ENCODE data around the gene ZFP91. TPM values are rescaled to one million over a fixed set of nuclear protein-coding genes. Genes with fewer than 3 reads are reported as not detected.

ZFP91 gene
- total and polyA plus RNA-seq, 9 of the 15 experiments (the other 6 are each of a cell fraction or from before 2014, with no cell fraction given), result 17.6 to 58.3 (median 34.0) TPM

GRCh38 chr11:58578635-58579191, at the start of gene ZFP91 (continued):
- TF ChIP-seq CUX1 (CRISPR knock-in tag; IDR thresholded peaks at IDR 0.05), result no peak
- peak in 1 of 3 experiments; percentile 14; a peak in 2 of 6 replicates for TF ChIP-seq CTCF (IDR thresholded peaks at IDR 0.05 in 2 of 3, conservative IDR thresholded peaks at IDR 0.05 in 1 of 3; ENCODE audit: insufficient read depth in 2 of 3, low read depth in 1 of 3, low read length in 3 of 3)
- 0 out of 2 replicates have a peak, but pooled peaks have one; percentile 22 for TF ChIP-seq ZNF324 (CRISPR knock-in tag; IDR thresholded peaks at IDR 0.05)
- TF ChIP-seq ASH1L (IDR thresholded peaks at IDR 0.05; ENCODE audit: borderline replicate concordance, low read depth, partially characterized antibody), result peak; percentile 60
- TF ChIP-seq PCBP1 (IDR thresholded peaks at IDR 0.05; ENCODE audit: low read depth, low read length, poor library complexity, severe bottlenecking), result no peak
- TF ChIP-seq NR2C2 (CRISPR knock-in tag; IDR thresholded peaks at IDR 0.05), result no peak
- TF ChIP-seq NR2C2 (tag; IDR thresholded peaks at IDR 0.05), result peak; percentile 84
- TF ChIP-seq E2F4 (CRISPR knock-in tag; IDR thresholded peaks at IDR 0.05; ENCODE audit: low read depth), result no peak
- no peak for TF ChIP-seq YBX1 (IDR thresholded peaks at IDR 0.05)
- 0 out of 2 replicates have a peak, but pooled peaks have one; percentile 27 for TF ChIP-seq ELF4 (CRISPR knock-in tag; IDR thresholded peaks at IDR 0.05)
- peak; percentile 63 for TF ChIP-seq THAP12 (CRISPR knock-in tag; IDR thresholded peaks at IDR 0.05)
- no peak for TF ChIP-seq HOMEZ (CRISPR knock-in tag; IDR thresholded peaks at IDR 0.05)
- TF ChIP-seq ATF7 (IDR thresholded peaks at IDR 0.05), result no peak; the same call in 1 of the 2 replicates
- TF ChIP-seq ZSCAN32 (CRISPR knock-in tag; IDR thresholded peaks at IDR 0.05), result 0 out of 2 replicates have a peak, but pooled peaks have one; percentile 48
- peak; percentile 7 for TF ChIP-seq RBM22 (IDR thresholded peaks at IDR 0.05; ENCODE audit: low read depth, low read length, poor library complexity, severe bottlenecking)

Data from K562 (cell line).